T-cell (primary cell): ENCODE data around the gene WIPF2. TPM values are rescaled to one million over a fixed set of nuclear protein-coding genes. Genes with fewer than 3 reads are reported as not detected.

ENCODE experiments used
- ATAC-seq, 4 experiments: fragments of 200-7000 bp in 3 of 4; fragments of 150-1000 bp in 1 of 4; cut with Tn5 transposase; replicated peaks in 1 of 4; 1 replicate in 3 of 4; 2 replicates in 1 of 4; pipeline ENCODE4 v1.10.0; 2021; ENCODE audit warnings: moderate library complexity in 3 of 4, mild to moderate bottlenecking in 2 of 4, moderate number of reproducible peaks in 1 of 4
- CTCF ChIA-PET, 2 donors: fragments of 300-600 bp; sonication (Branson Sonifier 250); formaldehyde crosslinking; loops; one replicate each; lab custom pipeline; 2022; ENCODE audit warnings: antibody characterized with exemption in 2 of 2; lab: Charles Lee
- POLR2A ChIA-PET, 2 donors: fragments of 300-600 bp; sonication (Branson Sonifier 250); formaldehyde crosslinking; loops; one replicate each; lab custom pipeline; 2022; ENCODE audit warnings: antibody characterized with exemption in 2 of 2; lab: Charles Lee
- DNase-seq, 35 experiments: peaks; one replicate each; pipeline versions ENCODE4 v3.0.0 to v3.0.0-alpha.2; 2013 to 2023
- H3K27ac ChIP-seq: one replicate; pipeline ENCODE4 v1.5.1; 2013; ENCODE audit warnings: low read length
- H3K27me3 ChIP-seq, 2 experiments: replicated peaks in 1 of 2; 1 replicate in 1 of 2; 2 replicates in 1 of 2; pipeline versions ENCODE4 v1.6.1 to v1.7.0; 2013; ENCODE audit warnings: low read length in 1 of 2, mixed read lengths in 1 of 2; ENCODE audit not compliant: control insufficient read depth in 2 of 2, insufficient read depth in 2 of 2; ENCODE audit errors: extremely low read depth in 1 of 2
- H3K36me3 ChIP-seq, 2 donors: 1 replicate in 1 of 2; 2 replicates in 1 of 2; pipeline versions ENCODE4 v1.6.1 to v1.7.0; 2013; ENCODE audit warnings: low read length in 1 of 2; ENCODE audit not compliant: control insufficient read depth in 2 of 2, insufficient read depth in 1 of 2; ENCODE audit errors: extremely low read depth in 1 of 2
- H3K4me1 ChIP-seq, 2 experiments: 1 replicate in 1 of 2; 2 replicates in 1 of 2; pipeline versions ENCODE4 v1.6.1 to v1.7.0; 2013; ENCODE audit warnings: low read length in 2 of 2, mixed read lengths in 1 of 2; ENCODE audit not compliant: insufficient read depth in 2 of 2, control insufficient read depth in 1 of 2; ENCODE audit errors: extremely low read depth in 1 of 2
- H3K4me3 ChIP-seq, 2 donors: 1 replicate in 1 of 2; 2 replicates in 1 of 2; pipeline versions ENCODE4 v1.5.1 to v1.7.0; 2013; ENCODE audit warnings: mild to moderate bottlenecking in 2 of 2, low read length in 1 of 2, moderate library complexity in 1 of 2; ENCODE audit not compliant: control insufficient read depth in 1 of 2; ENCODE audit errors: extremely low read depth in 1 of 2
- H3K9me3 ChIP-seq: 2 replicates; pipeline ENCODE4 v1.7.0; 2013
- H3K27ac Mint-ChIP-seq, 2 donors: one replicate each; pipeline ENCODE4 v1.8.0; 2020 to 2021; ENCODE audit warnings: mild to moderate bottlenecking in 2 of 2, mixed read lengths in 2 of 2
- H3K27me3 Mint-ChIP-seq, 2 donors: one replicate each; pipeline ENCODE4 v1.8.0; 2021 to 2022; ENCODE audit warnings: mixed read lengths in 2 of 2
- H3K36me3 Mint-ChIP-seq: one replicate; pipeline ENCODE4 v1.8.0; 2021; ENCODE audit warnings: mixed read lengths
- H3K4me1 Mint-ChIP-seq, 3 donors: one replicate each; pipeline ENCODE4 v1.8.0; 2020 to 2022; ENCODE audit warnings: mixed read lengths in 3 of 3, mild to moderate bottlenecking in 1 of 3
- H3K4me3 Mint-ChIP-seq, 3 donors: one replicate each; pipeline ENCODE4 v1.8.0; 2020 to 2022; ENCODE audit warnings: mild to moderate bottlenecking in 3 of 3, mixed read lengths in 3 of 3, moderate library complexity in 3 of 3
- H3K9me3 Mint-ChIP-seq, 3 donors: one replicate each; pipeline ENCODE4 v1.8.0; 2020 to 2022; ENCODE audit warnings: mixed read lengths in 3 of 3
- WGBS: methylation state at CpG from one replicate; pipeline ENCODE4 v1.1.5; 2013; ENCODE audit warnings: missing lambda C conversion rate; ENCODE audit not compliant: insufficient coverage; 5-methylcytosine and 5-hydroxymethylcytosine counted together
- total RNA-seq, 35 experiments: library from RNA in 6 of 35; stranded (reverse) in 6 of 35; fragments of 120-200 nt in 1 of 35; gene quantifications; one replicate each; pipeline versions ENCODE4 v1.2.1 to v1.2.4 and lab custom pipeline; 2013 to 2026

Gene WIPF2
- total RNA-seq, 5 donors from 2014 or later (not counting 1 experiment from before 2014, with no cell fraction given): 23.1 to 42.1 (median 32.1) TPM

- POLR2A ChIA-PET: interaction anchor here in 1 of 2 donors (0.6 kb wide), 1 partner anchor 33 kb away, joined by 6 read pairs; no protein-coding TSS in a partner anchor
- no peaks in the 10 kb centered on the region for H3K9me3 ChIP-seq
- H3K36me3 ChIP-seq: peaks cover 0 to 7% of the 10 kb centered on the region in 2 donors
- no peaks in the 10 kb centered on the region for H3K27me3 Mint-ChIP-seq
- H3K9me3 Mint-ChIP-seq: no peaks in the 10 kb centered on the region
- CTCF ChIA-PET: no interaction called here
- H3K4me1 Mint-ChIP-seq: peaks cover 43 to 52% (median 49%) of the 10 kb centered on the region in 3 donors
- ATAC-seq (no peak), DNase-seq (no peak)
- peaks cover 6% of the 10 kb centered on the region for H3K36me3 Mint-ChIP-seq
- H3K4me1 ChIP-seq: no peaks in the 10 kb centered on the region
- no peak overlapping the region for H3K27ac Mint-ChIP-seq
- H3K27ac ChIP-seq: no peak overlapping the region
- no peak overlapping the region for H3K4me3 ChIP-seq
- no peak overlapping the region for H3K4me3 Mint-ChIP-seq
- WGBS: no CpG with 5 or more reads among the region's 7 CpGs
- no peaks in the 10 kb centered on the region for H3K27me3 ChIP-seq
Measured at GRCh38 chr17:40247926-40248495, 28.9 kb downstream of the WIPF2 start.

- Histone ChIP-seq H3K27ac (no peak overlapping the region), H3K4me1 (no peaks in the 10 kb centered on the region), H3K4me3 (no peak overlapping the region), H3K27me3 (no peaks in the 10 kb centered on the region), H3K9me3 (no peaks in the 10 kb centered on the region), H3K36me3 (peaks cover 0 to 7% of the 10 kb centered on the region in 2 donors)
- no peaks in the 10 kb centered on the region for H3K9me3 Mint-ChIP-seq
- peaks cover 6% of the 10 kb centered on the region for H3K36me3 Mint-ChIP-seq
- no peak for ATAC-seq
- peak overlapping the region in 1 of 2 donors; percentile 16 for H3K27ac Mint-ChIP-seq
- CTCF ChIA-PET: no interaction called here
- H3K27me3 Mint-ChIP-seq: no peaks in the 10 kb centered on the region
- 100% methylated on average over 1 of the region's 1 CpG for WGBS
- POLR2A ChIA-PET: no interaction called here
- H3K4me1 Mint-ChIP-seq: peaks cover 43 to 52% (median 45%) of the 10 kb centered on the region in 3 donors
- no peak for DNase-seq
- no peak overlapping the region for H3K4me3 Mint-ChIP-seq
Measured at GRCh38 chr17:40248507-40248906, 29.4 kb downstream of the WIPF2 start.

GRCh38 chr17:40251576-40251975, 32.5 kb downstream of the WIPF2 start:
- ChIA-PET POLR2A (no interaction called here), CTCF (interaction anchor here (0.6 to 0.7 kb wide), 3 partner anchors 101 to 419 kb away, joined by 3 read pairs; no protein-coding TSS in a partner anchor)
- Histone ChIP-seq H3K27ac (no peak overlapping the region), H3K36me3 (peaks cover 0 to 6% of the 10 kb centered on the region in 2 donors), H3K4me3 (no peak overlapping the region), H3K9me3 (no peaks in the 10 kb centered on the region), H3K27me3 (no peaks in the 10 kb centered on the region), H3K4me1 (no peaks in the 10 kb centered on the region)
- ATAC-seq (no peak), DNase-seq (no peak)
- Mint-ChIP-seq H3K27ac (no peak overlapping the region), H3K9me3 (no peaks in the 10 kb centered on the region), H3K36me3 (peaks cover 3% of the 10 kb centered on the region), H3K4me1 (peaks cover 14 to 39% (median 27%) of the 10 kb centered on the region in 3 donors), H3K4me3 (no peak overlapping the region), H3K27me3 (no peaks in the 10 kb centered on the region)

- no peak for DNase-seq
- POLR2A ChIA-PET: no interaction called here
- Mint-ChIP-seq H3K27me3 (no peaks in the 10 kb centered on the region), H3K27ac (no peak overlapping the region), H3K36me3 (peaks cover 9% of the 10 kb centered on the region), H3K4me1 (peaks cover 11 to 32% (median 23%) of the 10 kb centered on the region in 3 donors), H3K4me3 (no peak overlapping the region), H3K9me3 (no peaks in the 10 kb centered on the region)
- H3K36me3 ChIP-seq: peaks cover 0 to 24% of the 10 kb centered on the region in 2 donors
- no peak overlapping the region for H3K4me3 ChIP-seq
- H3K9me3 ChIP-seq: no peaks in the 10 kb centered on the region
- no peaks in the 10 kb centered on the region for H3K27me3 ChIP-seq
- H3K27ac ChIP-seq: no peak overlapping the region
- ATAC-seq: no peak
- no peaks in the 10 kb centered on the region for H3K4me1 ChIP-seq
- CTCF ChIA-PET: no interaction called here
- no CpG with 5 or more reads among the region's 3 CpGs for WGBS
Measured at GRCh38 chr17:40253565-40253964, 34.5 kb downstream of the WIPF2 start.

GRCh38 chr17:40259505-40259904, 40.4 kb downstream of the WIPF2 start:
- no peak for DNase-seq
- Mint-ChIP-seq H3K4me1 (no peaks in the 10 kb centered on the region), H3K27ac (no peak overlapping the region), H3K27me3 (no peaks in the 10 kb centered on the region), H3K9me3 (no peaks in the 10 kb centered on the region), H3K36me3 (peaks cover 39% of the 10 kb centered on the region), H3K4me3 (no peak overlapping the region)
- ATAC-seq: no peak
- Histone ChIP-seq H3K4me3 (no peak overlapping the region), H3K9me3 (no peaks in the 10 kb centered on the region), H3K4me1 (no peaks in the 10 kb centered on the region), H3K27ac (no peak overlapping the region), H3K27me3 (no peaks in the 10 kb centered on the region), H3K36me3 (peaks cover 1 to 65% of the 10 kb centered on the region in 2 donors)
- ChIA-PET POLR2A (interaction anchor here (0.6 to 0.7 kb wide), 4 partner anchors 22 to 108 kb away, joined by 4 to 9 read pairs (median 6); no protein-coding TSS in a partner anchor), CTCF (interaction anchor here (0.6 to 1.6 kb wide), 4 partner anchors 57 to 1702 kb away, joined by 3 to 6 read pairs (median 4); no protein-coding TSS in a partner anchor)
- no CpG with 5 or more reads among the region's 2 CpGs for WGBS

GRCh38 chr17:40260528-40260927, 41.4 kb downstream of the WIPF2 start:
- H3K9me3 Mint-ChIP-seq: no peaks in the 10 kb centered on the region
- peaks cover 8 to 76% of the 10 kb centered on the region in 2 donors for H3K36me3 ChIP-seq
- no peak overlapping the region for H3K4me3 ChIP-seq
- H3K4me3 Mint-ChIP-seq: no peak overlapping the region
- no peak for ATAC-seq
- no peak overlapping the region for H3K27ac ChIP-seq
- H3K27me3 Mint-ChIP-seq: no peaks in the 10 kb centered on the region
- 93% methylated on average over 6 of the region's 7 CpGs for WGBS
- no peaks in the 10 kb centered on the region for H3K27me3 ChIP-seq
- no peaks in the 10 kb centered on the region for H3K4me1 ChIP-seq
- CTCF ChIA-PET: no interaction called here
- POLR2A ChIA-PET: no interaction called here
- H3K4me1 Mint-ChIP-seq: no peaks in the 10 kb centered on the region
- DNase-seq: no peak
- peaks cover 39% of the 10 kb centered on the region for H3K36me3 Mint-ChIP-seq
- H3K27ac Mint-ChIP-seq: no peak overlapping the region
- H3K9me3 ChIP-seq: no peaks in the 10 kb centered on the region
